ENCODE results near the gene SANBR.

SANBR gene

DNA sequence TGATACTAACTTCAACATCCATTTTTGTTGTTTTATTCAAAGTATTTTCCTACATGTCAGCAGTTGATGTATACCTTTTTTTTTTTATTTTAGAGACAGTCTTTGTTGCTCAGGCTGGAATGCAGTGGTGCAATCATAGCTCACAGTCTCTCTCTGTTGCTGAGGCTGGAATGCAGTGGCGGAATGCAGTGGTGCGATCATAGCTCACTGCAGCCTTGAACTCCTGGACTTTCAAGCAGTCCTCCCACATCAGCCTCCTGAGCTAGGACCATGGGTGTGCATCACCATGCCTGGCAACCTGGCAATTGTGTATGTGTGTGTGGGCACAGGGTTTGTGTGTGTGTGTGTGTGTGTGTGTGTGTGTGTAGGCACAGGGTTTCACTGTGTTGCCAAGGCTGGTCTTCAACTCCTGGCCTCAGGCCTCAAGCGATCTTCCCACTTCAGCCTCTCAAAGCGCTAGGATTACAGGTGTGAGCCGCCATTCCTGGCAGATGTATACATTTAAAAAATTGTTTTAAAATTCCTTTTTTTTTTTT lies 24.8 kb downstream of the SANBR start:
- no peak for DNase-seq

DNA sequence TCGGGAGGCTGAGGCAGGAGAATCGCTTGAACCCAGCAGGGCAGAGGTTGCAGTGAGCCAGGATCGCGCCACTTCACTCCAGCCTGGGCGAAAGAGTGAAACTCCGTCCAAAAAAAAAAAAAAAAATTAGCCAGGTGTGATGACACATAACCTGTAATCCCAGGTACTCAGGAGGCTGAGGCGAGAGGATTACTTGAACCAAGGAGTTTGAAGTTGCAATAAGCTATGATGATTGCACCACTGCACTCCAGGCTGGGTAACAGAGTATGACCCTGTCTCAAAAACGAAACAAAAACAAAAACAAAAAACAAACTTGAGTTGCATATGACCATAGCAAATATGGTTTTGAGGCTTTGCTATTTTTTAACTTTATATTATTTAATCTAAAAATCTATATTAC lies 25.8 kb downstream of the SANBR start:
- no peak for DNase-seq

DNA sequence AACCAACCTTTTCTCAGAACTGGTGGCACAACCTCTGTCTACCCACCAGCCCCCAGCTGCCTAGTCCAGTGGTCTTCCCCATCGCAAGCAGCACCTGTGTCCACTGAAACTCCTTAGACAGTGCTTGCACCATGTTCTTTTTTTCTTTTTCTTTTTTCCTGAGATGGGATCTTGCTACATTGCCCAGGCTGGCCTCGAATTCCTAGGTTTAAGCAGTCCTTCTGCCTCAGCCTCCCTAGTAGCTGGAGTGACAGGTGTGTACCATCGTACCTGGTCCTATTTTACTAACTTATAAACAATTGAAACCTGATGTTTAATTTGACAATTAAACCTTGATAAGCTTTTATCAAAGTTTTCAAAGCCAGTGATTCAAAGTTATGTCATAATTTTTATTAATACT lies 30.8 kb downstream of the SANBR start:
- no peak for DNase-seq

DNA sequence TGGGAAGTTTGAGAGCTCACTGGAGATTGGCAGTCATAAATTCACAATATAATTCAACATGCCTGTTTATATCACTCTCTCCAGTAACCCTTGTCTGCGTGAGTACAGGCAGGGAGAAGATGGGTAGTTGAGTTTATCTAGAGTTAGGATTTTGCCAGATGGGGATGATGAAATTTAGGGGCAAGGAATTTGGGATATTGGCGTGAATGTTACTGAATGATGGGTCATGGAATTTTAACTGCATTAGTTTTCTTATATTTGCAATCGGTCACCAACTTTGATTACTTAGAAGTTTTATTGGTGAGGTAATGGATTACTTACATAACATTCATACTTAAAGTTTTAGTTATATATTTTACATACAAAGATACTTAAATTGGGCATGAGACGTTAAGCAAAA lies 35.1 kb downstream of the SANBR start:
- no peak for DNase-seq

DNA sequence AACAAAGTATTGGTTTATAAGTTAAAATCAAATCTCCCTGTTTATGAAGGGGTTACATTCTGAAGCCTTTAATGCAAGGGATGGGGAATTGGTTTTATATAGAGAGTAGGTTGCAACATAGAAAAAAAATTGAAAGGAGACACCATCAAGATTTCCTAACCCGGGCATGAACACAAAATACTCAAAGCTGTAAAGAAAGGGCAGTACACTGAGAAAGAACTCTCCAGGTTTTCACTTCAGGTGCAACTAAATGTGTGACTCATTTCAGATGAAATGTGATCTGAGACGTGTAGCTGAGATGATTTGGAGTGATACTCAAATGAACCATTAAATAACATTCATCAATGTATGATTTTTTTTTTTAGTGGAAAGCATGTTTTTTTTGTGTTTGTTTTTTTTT lies 43.6 kb downstream of the SANBR start:
- no peak for DNase-seq

DNA sequence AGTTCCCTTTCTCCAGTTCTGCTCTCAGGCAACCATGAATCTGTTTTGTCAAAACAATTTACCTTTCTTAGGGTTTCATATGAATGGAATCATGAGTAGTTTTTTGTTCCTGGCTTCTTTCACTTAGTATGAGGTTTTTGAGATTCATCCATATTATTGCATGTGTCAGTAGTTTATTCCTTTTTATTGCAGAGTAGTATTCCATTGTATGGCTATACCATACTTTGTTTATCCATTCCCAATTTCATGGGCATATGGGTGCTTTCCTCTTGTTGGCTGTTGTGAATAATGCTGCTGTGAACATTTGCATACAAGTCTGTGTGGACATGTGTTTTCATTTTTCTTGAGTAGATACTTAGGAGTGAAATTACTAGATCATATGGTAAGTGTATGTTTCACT lies 46.0 kb downstream of the SANBR start:
- DNase-seq, result no peak

DNA sequence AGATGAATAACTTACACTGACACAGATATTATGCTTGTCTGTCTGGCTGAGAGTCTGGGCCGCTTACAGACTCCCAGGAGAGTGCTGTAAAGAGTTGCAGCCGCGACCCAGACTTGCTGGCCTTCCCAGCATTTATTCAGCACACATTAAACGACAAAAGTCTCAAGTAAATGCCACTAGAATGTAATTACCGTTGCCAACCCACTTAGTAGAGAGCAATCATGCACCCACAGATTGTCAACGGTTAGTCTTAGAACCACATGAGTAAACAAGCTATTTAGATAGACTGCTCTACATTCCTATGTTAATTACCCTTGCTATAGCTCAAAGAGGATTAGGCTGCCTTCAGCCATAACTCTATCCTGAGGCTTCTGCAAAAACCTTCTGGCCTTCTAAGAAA lies 48.5 kb downstream of the SANBR start:
- no peak for DNase-seq
